RCC 7860 (cell line): ENCODE results near the gene NFKBIB.
"Not testable (repeated sequence)": the region's sequence is repeated elsewhere in the genome, so short reads cannot be mapped to it uniquely, and the experiment has no call there.

Source experiments
- DNase-seq: peaks from one replicate; pipeline ENCODE4 v3.0.0-alpha.2; 2015; ENCODE audit warnings: low spot score
- FAIRE-seq: peaks from 2 replicates; lab custom pipeline; 2012; peaks lifted over from hg19 to GRCh38; lab: Jason Lieb, UNC

Gene NFKBIB

GRCh38 chr19:38875656-38876395, 23.9 kb upstream of the NFKBIB start:
- FAIRE-seq (no peak), DNase-seq (no peak)

GRCh38 chr19:38877781-38878574, 21.8 kb upstream of the NFKBIB start, which contains the start of gene RINL:
Gene RINL (minus strand): TSS chr19:38878275. CDS start chr19:38876742, 1,533 bp downstream.
- DNase-seq (no peak), FAIRE-seq (no peak)

- no peak for FAIRE-seq
- DNase-seq: no peak
Observed at GRCh38 chr19:38878575-38879399, 21.0 kb upstream of the NFKBIB start.

GRCh38 chr19:38879400-38879751, 20.4 kb upstream of the NFKBIB start:
- no peak for FAIRE-seq
- DNase-seq: no peak

GRCh38 chr19:38880076-38880881, 19.5 kb upstream of the NFKBIB start:
- FAIRE-seq: no peak

GRCh38 chr19:38880882-38881609, 18.7 kb upstream of the NFKBIB start:
- FAIRE-seq (no peak), DNase-seq (no peak)

More at GRCh38 chr19:38880076-38880881, 19.5 kb upstream of the NFKBIB start:
- DNase-seq: no peak

- FAIRE-seq: no peak
- no peak for DNase-seq
Observed at GRCh38 chr19:38883286-38883685, 16.5 kb upstream of the NFKBIB start.

- not testable (repeated sequence) for FAIRE-seq, DNase-seq
Observed at GRCh38 chr19:38884691-38885090, 15.1 kb upstream of the NFKBIB start.

- DNase-seq (no peak), FAIRE-seq (no peak)
Observed at GRCh38 chr19:38888876-38889275, 10.9 kb upstream of the NFKBIB start.

- FAIRE-seq (no peak), DNase-seq (no peak)
Observed at GRCh38 chr19:38889803-38890202, 10.0 kb upstream of the NFKBIB start.

- DNase-seq: no peak
- no peak for FAIRE-seq
Observed at GRCh38 chr19:38890686-38891085, 9.1 kb upstream of the NFKBIB start.

GRCh38 chr19:38891771-38892170, 8.0 kb upstream of the NFKBIB start:
- no peak for DNase-seq
- FAIRE-seq: no peak

- DNase-seq (no peak), FAIRE-seq (no peak)
Observed at GRCh38 chr19:38892841-38893240, 6.9 kb upstream of the NFKBIB start.

- no peak for FAIRE-seq
- no peak for DNase-seq
Observed at GRCh38 chr19:38893341-38893771, 6.4 kb upstream of the NFKBIB start.

GRCh38 chr19:38894968-38895367, 4.8 kb upstream of the NFKBIB start:
- FAIRE-seq (no peak), DNase-seq (no peak)

GRCh38 chr19:38898788-38899446, 852 bp upstream of the NFKBIB start:
- DNase-seq (no peak), FAIRE-seq (no peak)

- DNase-seq: peak; percentile 8
- FAIRE-seq: no peak
Observed at GRCh38 chr19:38900202-38900629, 447 bp downstream of the NFKBIB start.

- FAIRE-seq (no peak), DNase-seq (no peak)
Observed at GRCh38 chr19:38900743-38901190, 998 bp downstream of the NFKBIB start.

GRCh38 chr19:38901683-38902082, 1.9 kb downstream of the NFKBIB start:
- FAIRE-seq (no peak), DNase-seq (no peak)
